A549 (cell line): ENCODE data around the gene IGF1R.

ENCODE experiments used
- CBX8 ChIP-seq: fragments of 200-600 bp; sonication (generic); IDR thresholded peaks from 2 replicates; pipeline ENCODE4 v1.6.1; 2016
- JUNB ChIP-seq: fragments of >200 bp; sonication (Bioruptor Twin); formaldehyde crosslinking; IDR thresholded peaks from 2 replicates; pipeline ENCODE4 v1.6.1; 2016
- KDM1A ChIP-seq: fragments of 200-600 bp; sonication (generic); IDR thresholded peaks from 2 replicates; pipeline ENCODE4 v1.6.1; 2016; ENCODE audit warnings: low read depth, mild to moderate bottlenecking
- MAFK ChIP-seq: fragments of 450-650 bp; IDR thresholded peaks from 2 replicates; pipeline ENCODE4 v1.6.1; 2014; ENCODE audit not compliant: partially characterized antibody
- POLR2A ChIP-seq: IDR thresholded peaks from 2 replicates; pipeline ENCODE4 v1.6.1; 2012; ENCODE audit warnings: mild to moderate bottlenecking, low read length
- SMC3 ChIP-seq: fragments of >200 bp; sonication (Bioruptor Twin); formaldehyde crosslinking; IDR thresholded peaks from 3 replicates; pipeline ENCODE4 v1.6.1; 2018; ENCODE audit warnings: inconsistent platforms
- SREBF2 ChIP-seq: fragments of 450-650 bp; IDR thresholded peaks from 2 replicates; pipeline ENCODE4 v1.6.1; 2014; ENCODE audit warnings: mild to moderate bottlenecking, moderate library complexity
- TF ChIP-seq, protein P1 (sequence below): fragments of >200 bp; sonication (Bioruptor Twin); formaldehyde crosslinking; IDR thresholded peaks from 3 replicates; pipeline ENCODE4 v1.5.1; 2016

DNA sequence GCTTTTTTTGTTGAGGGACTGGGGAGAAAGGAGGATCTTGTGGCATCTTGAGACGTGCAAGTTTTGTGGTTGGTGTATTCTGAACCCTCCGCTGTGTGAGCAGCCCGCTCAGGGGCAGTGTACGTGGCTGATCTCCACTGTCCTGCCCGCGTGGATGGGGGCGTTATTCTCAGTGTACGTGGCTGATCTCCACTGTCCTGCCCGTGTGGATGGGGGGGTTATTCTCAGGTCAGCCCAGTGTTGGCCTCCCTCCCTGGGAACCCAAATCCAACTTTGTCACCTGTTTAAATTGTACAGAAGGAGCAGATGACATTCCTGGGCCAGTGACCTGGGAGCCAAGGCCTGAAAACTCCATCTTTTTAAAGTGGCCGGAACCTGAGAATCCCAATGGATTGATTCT is 275.2 kb downstream of the IGF1R start:
- TF ChIP-seq, protein P1, sequence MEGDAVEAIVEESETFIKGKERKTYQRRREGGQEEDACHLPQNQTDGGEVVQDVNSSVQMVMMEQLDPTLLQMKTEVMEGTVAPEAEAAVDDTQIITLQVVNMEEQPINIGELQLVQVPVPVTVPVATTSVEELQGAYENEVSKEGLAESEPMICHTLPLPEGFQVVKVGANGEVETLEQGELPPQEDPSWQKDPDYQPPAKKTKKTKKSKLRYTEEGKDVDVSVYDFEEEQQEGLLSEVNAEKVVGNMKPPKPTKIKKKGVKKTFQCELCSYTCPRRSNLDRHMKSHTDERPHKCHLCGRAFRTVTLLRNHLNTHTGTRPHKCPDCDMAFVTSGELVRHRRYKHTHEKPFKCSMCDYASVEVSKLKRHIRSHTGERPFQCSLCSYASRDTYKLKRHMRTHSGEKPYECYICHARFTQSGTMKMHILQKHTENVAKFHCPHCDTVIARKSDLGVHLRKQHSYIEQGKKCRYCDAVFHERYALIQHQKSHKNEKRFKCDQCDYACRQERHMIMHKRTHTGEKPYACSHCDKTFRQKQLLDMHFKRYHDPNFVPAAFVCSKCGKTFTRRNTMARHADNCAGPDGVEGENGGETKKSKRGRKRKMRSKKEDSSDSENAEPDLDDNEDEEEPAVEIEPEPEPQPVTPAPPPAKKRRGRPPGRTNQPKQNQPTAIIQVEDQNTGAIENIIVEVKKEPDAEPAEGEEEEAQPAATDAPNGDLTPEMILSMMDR: no peak
- TF ChIP-seq SREBF2: no peak
- TF ChIP-seq JUNB: no peak
- TF ChIP-seq SMC3: no peak
- no peak for TF ChIP-seq MAFK
- no peak for TF ChIP-seq POLR2A
- no peak for TF ChIP-seq KDM1A
- TF ChIP-seq CBX8: no peak
